HuH-7.5 (cell line): ENCODE results near the gene PHF21A.
"Not testable (repeated sequence)": the region's sequence is repeated elsewhere in the genome, so short reads cannot be mapped to it uniquely, and the experiment has no call there.

ENCODE experiments used
- DNase-seq: peaks from one replicate; pipeline ENCODE4 v3.0.0; 2011; ENCODE audit warnings: low spot score

The PHF21A gene

DNA sequence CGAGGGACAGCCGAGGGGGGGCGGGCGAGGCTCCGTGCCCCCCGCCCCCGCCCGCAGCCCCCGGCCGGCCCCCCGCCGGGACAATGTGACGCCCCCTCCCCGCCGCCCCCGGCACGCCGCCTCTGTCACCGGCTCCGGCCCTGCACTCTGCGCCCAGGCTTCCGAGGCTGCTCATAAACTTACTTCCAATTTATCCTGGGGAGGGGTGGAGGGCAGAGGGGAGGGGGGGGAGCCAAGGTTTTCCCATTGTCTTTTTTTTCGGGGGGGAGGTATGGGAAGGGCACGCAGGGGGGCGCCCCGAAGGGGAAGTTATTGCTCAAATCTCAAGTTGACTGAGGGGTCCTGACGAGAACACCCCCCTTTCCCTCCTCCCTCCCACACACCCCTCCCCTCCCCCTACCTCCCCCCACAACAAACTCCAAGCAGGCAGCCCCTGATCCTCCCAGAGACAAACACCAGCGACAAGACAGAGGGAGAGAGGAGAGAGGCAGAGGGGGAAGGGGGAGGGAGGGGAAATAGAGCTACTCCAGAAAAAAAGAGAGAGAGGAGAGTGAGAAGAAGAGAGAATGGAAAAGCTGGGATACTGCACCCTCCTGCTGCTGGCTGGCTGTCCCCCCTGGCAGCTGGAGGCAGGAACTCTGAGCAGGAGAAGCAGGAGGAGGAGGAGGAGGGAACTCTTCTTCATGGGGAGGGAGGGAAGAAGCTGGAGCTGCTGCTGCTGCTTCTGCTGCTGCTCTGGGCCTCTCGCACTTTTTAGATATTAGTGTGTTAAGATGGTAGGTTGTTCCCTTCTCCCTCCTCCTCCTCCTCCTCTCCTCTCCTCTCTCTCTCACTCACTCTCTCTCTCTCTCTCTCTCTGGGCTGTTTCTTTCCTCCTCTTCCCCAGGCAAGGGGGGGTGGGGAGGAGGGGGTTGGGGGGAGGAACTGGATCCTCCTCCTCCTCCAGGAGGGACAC lies 631 bp downstream of the PHF21A start:
- DNase-seq: peak; percentile 33

DNA sequence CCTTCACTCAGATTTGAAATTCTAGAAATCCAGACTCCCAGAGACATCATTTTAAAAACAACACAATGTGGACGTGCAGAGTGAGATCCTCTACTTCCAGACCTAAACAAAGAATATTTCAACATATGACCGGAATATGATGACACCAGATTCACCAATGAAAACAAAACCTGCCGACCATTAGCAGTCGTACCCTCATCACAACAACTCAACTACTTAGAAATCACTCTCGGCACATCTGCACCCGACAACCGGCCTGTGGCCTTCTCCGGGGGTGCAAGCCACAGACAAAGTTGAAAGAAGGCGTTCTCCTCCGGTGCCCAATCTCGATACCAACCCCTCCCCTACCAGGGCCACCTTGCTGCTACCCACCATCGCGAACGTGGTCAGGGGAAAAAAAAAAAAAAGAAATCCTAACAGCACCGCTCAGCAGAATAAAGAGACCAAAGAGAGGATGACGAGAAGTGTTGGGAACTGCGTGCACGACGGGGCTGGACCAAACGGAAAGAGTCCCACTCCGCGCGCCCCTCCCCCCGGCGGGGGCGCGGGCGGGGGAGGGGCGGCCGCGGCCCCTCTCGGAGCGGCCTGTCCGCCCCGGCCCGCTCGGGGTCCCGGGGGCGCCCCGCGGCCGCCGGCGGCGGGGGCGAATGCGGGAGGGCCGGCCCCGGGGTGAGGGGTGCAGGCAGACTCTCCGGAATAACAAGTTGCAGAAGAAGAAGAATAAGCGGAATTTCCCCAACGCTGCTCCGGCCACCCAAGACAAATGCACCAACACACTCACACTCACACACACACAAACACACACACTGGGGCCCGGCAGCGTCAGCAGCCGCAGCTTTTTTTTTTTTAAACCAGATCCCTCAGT lies 1.7 kb downstream of the PHF21A start:
- peak; percentile 18 for DNase-seq

DNA sequence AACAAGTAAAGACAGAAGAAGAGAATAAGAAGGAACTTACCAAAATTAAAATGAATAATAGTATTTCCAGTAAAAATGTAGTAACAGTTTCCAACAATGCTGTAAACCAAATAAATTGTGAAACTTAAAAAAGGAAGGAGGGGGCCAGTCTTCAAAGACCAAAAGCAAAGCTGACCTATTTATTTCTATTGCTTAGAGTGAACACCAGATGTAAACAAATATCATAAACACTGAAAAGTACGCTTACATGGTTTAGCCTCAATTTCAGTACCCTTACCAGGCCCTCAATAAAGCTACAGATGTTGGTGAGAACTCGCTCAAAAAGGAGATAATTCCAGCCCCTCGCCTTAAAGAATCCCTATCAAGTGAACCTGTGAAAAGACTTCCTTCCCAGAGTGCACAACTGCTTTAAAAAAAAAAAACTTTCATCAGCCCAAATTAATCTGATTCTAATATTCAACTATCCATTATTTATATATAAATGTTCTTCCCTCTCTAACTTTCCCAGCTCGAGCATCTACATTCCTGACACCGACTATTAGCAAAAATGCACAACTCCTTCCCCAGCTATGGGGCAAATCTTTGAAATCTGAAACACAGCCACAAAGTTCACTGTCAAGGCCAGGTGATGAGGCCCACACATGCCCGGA lies 2.4 kb downstream of the PHF21A start:
- no peak for DNase-seq

DNA sequence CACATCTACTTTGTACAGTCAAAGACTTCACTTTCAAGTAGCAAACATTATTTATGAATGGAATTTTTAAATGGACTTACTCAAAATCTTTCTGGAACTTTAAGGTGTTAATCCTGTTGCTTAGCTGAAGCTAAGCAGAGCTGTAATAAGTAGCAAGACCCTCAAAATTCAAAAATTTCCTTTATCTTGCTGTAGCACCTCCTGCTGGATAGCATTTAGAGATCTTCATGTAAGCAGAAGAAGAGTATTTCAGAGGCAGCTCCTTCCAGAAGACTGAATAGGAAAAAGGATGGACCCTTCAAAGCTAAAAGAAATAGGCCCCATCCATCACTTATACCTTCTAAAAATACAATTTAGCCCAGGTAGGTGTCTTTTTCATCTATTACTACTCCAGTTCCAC lies 3.4 kb downstream of the PHF21A start:
- no peak for DNase-seq

DNA sequence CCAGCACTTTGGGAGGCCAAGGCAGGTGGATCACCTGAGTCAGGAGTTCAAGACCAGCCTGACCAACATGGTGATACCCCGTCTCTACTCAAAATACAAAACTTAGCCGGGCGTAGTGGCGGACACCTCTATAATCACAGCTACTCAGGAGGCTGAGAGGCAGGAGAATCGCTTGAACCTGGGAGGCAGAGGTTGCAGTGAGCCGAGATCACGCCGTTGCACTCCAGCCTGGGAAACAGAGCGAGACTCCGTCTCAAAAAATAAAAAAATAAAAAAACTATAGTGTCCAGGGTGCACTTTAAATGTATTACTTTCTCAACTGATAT lies 4.6 kb downstream of the PHF21A start:
- DNase-seq: not testable (repeated sequence)

DNA sequence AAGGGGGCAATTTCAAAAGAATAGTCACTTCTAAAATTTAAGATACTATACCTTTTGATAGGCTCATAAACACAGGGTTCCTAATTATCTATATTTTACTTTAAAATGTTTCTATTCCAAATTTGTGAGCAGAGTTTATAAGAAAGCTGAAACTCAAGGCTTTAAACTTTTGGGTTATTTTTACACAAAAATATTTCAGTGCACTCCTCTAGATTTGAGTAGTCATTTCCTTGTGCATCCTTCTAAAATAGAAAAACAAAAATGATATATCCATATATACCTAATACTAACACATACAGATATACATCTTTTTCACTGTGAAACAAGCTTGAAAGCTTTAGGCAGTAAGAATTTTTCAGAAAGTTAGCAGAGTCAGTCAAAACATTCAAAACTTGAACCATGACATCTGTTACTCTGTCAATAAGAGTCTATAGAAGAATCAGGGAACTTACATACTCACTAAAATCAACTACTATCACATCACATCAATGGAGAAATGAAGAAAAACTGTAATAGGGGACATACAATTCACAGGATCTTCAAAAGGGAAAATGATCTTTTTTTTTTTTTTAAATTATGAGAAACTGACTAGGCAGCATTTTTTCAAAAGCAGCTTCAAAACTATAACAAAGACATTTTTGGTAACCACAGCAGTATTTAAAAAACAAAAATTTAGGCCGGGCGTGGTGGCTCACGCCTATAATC lies 5.1 kb downstream of the PHF21A start:
- no peak for DNase-seq

DNA sequence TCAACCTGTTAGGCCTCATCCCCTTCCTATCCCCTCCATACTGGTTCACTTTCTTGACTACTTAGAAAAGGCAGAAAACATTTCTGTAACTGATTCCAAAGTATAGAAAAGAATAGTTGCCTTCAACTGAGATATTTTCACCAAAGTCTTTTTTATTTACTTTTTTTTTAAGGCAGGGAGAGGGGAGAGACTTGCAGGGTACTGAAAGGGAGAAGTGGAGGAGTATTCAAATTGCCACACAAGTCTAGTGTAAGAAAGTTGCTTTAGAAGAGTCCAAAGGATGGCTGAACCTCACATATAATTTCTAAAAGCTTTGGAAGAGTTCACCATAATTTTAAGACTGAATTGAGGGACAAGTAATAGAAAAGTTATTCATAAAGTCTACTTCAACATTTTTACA lies 6.3 kb downstream of the PHF21A start:
- DNase-seq: no peak

DNA sequence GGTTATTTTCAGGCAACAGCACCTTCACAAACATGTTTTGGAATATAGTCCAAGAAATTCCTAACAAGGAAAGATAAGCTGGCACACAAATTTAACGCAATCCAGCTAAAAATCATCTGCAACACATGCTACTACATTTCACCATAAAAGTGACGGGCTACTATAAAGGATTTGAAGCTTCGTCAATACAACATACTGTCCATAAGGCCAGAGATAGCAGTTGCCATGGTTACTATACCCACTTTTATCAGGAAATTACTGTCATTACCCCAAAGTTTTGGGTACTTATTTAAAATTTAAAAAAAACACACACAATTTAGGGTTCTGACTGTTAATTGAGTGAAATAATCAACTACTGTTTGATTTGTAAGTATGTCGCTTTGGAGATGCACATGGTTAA lies 6.9 kb downstream of the PHF21A start:
- DNase-seq: no peak

DNA sequence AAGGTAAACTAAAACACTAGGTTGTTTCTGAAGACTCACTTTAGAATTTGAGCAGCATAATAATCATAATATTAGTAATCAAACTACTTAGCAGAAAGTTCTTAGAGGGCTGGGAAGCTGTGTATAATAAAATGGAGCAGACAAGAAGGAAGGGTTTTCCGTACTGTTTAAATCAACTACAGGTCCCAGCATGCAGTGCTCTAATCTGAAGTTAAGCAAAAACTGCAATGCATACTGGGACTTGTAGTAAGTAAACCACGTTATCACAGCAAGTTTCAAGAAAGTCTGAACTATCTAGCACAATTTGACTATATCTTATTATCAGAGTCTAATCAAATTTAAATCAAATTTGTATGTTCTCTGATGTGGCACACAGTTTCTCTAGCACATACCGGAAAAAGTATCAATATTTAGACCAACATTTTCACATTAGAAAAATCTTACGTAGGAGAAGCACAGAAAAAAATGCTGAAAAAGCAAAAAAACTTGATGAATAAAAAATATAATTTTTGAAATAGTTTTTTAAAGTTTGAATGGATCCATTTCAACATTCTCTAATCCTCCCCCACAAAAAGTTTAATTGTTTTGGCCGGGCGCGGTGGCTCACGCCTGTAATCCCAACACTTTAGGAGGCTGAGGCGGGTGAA lies 8.2 kb downstream of the PHF21A start:
- DNase-seq: peak; percentile 48

DNA sequence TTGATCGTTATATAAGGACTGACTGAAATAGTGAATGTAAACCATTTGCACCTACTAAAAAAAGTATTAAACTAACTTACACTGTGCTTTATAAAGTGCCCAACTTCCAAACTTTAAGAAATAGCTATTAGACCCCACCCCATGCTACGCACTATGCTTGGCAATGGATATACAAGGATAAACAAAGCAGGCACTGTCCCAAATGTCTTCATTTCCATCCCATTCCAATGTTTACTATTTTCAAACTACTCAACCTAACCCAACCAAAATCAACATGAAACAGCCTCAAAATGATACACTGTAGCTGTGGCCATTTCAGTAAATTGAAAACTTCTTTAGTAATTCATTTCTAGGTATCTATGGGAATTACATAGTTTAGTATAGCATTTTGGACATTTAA lies 12.5 kb downstream of the PHF21A start:
- no peak for DNase-seq

DNA sequence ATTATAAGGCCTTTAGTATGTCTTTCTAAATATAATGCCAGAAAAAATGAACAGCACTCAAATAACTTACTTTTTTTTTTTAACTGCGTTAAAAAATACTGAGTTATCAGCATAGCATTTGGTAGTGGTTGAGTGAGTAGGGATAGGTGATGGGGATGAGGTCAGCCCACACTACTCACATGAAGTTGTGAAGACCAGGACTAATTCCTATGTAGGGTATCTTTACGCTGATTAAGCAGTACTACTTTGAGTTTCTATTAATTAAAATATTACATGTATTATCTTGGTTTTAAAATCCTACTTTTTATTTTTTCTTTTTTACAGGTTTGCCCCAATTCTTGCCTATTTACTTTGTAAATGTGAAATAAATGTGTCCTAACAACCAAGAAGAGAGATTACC lies 13.5 kb downstream of the PHF21A start:
- DNase-seq: no peak

DNA sequence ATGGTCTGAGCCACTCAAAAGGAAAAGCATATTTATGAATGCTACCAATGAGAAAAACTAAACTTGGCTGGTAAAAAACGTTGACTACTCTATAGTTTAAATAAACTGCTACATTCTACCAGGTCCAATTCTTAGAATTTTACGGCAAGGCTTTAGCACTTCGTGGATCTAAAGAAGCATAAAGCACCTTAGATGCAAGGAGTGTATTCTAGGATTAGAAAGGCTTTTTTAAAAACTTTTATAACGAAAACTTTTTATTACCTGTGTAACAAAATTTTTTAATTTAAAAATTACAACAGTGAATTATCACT lies 13.9 kb downstream of the PHF21A start:
- DNase-seq: no peak

DNA sequence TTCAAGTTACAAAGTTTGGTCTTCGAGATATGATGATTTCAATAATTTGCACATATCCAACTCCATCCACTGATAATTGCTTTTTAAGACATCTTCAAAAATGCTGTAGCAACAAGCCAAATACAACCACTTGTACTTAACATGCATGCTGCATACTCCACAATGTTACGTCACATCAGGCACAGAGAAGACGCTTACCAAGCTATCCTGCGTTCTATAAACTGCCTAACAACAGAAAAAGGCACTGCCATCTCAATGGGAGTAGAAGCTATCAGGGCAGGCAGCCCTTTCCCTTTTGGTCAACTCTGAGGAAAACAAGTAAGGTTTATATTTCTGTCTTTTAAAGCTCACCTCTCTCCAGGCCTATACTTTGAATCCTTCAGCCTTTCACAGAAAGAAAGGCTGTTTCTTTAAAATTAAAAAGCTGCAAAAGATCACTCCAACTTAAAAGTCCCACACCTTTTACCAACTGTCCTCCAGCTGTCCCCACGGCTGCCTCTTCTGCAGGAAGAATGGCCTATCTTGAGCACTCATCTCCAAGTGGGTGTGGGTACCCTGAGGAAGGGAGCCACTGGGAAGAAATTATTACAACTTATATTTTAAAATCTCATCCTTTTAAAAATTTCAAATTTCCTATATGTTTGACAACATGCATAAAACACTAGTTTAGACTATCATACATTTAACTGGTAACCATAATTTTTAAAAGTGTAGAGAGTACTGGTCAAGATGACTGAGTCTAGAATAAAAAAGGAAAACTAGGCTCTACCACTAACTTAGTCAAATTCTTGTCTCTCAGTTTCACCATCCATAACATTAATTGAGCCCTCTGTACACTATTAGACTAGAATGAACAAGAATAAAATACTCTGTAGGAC lies 14.5 kb downstream of the PHF21A start:
- no peak for DNase-seq

DNA sequence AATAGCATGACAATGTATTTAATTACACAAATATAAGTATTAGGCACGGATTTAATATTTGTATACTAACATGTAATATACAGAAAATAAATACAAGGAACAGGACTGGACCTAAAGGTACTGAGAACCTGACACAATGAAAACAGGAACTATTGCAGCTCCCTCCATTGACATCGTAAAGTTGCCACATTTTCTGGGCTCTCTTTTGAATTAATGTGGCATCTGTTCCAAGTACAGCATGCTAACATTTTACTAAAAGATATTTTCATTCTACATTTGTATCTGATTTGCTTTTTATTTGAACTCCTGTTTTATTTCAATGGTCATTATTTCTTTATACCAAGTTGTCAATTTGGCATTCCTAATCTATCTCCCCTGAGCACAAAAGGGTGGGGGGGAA lies 15.3 kb downstream of the PHF21A start:
- DNase-seq: no peak

DNA sequence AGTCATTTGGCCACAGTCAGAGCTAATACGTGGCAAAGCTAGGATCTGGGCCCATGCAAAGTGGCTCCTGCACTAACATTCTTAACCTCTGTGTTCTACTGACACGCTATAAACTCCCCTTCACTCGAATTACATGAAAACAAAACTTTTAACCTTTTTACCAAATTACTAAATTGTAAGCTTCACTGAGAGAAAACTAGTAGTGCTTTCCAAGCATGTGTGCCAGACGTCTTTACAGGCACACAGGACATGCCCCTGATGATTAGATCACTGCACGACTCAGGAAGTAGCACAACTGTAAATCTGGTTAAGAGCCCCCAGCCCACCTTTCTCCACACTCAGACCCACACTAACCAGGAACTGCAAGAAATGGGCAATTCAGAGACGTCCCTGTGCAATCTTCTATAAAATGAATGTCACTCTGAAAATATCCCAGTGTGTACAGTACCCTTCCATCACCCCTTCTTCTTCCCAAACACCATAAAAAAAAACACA lies 16.1 kb downstream of the PHF21A start:
- DNase-seq: no peak

DNA sequence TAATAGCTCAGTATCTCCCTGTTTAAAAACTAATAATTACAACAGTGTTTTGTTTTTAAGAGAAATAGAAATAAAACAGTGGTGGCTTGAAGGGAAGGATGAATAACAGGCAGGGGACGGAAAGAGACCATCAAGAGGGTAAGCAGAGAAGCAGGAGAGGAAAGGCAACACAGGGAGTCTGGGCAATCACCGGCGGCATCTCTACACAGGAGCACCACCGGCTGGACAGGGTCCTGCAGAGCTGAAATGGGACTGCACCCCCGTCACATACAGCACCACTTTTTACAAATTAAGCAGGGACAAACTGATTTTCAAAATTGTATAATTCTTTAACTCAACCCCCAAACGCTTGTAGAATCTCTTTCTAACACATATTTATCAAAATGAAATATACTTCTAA lies 18.4 kb downstream of the PHF21A start:
- DNase-seq: no peak

DNA sequence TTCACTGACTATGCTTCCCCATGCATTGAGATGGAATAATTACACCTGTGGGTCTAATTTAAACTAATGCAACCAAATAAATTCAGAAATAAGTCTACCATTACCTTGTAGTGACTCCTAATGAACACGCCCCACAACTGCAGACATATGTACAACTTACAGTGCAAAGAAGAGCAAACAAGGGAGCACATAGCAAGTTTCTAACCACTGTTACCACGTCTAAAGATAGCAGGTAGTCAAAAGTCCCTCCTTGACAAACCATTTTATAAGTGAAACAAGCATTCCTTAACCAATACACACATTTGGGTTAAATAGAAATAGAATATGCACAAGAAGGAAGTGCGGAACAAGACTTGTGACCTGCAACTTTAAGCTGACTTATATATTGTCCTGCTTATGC lies 20.6 kb downstream of the PHF21A start:
- DNase-seq: no peak

DNA sequence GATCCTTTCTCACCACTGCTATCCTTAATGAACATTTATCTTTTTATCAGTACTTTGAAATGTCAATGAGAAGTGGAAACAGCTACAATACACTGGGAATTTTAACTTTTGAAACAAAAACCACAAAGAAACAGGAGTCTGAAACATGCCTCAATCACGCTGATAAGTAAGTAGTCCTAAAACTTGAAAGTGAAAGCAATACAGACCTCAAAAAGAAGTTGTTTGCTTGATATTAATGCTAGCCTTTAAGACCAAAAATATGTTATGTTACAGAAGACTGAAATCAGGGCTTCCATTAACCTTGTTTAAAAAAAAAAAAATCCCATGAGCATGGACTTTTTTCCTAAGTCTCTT lies 21.3 kb downstream of the PHF21A start:
- no peak for DNase-seq

DNA sequence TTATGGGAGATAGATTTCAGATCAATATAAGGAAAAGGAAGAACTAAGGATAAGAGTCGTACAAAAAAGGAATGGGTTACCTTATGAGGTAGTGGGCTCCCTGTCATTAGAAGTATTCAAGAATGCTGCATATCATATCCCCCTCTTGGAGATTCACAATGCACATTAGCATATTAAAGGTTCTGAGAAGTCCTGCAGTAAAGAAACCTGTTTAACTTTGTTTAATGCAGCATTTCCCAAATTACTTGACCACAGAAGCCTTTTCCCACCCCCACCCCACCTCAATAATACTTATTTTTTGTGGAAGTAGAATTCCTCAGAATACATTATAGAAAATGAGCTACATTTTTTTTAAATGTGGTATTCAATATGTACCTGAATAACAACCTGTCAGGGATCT lies 30.9 kb downstream of the PHF21A start:
- DNase-seq: no peak

DNA sequence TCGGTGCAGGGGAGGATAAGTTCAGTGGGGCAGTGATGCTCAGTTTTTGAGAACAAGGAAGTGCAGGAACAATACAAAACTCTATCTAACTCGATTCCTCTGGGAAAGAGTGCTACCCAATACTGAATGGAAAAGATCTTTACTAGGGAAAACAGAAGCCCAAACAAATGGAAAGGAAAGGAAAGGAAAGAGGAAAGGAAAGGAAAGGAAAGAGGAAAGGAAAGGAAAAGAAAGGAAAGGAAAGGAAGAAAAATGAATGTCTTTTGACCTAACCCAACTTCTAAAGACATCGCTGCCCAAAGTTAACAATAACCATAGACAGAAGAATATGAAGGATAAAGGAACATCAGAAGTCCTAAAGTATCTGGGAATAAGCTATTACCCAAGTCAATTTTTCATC lies 41.6 kb downstream of the PHF21A start:
- no peak for DNase-seq

DNA sequence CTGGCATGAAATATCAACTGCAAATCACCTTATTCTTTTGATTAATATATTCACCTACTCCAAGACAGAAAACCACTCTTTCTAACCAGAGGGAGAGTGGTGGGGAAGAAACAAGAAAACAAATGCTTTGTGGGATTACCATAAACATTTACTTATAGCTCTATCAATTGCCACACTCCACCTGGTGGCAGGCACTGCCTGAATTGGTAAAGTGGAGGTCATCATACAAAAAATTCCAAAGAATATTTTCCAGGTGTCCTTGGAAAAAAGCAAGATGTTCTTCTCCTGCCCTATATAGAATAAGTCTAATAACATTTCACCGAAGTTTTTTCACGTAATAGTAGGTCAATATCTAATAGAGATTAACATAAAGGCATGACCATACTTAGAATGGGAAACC lies 45.3 kb downstream of the PHF21A start:
- DNase-seq: no peak
